ENCODE measurements around the gene PGA3.
"Not testable (repeated sequence)": the region's sequence is repeated elsewhere in the genome, so short reads cannot be mapped to it uniquely, and the experiment has no call there.

The PGA3 gene

GRCh38 chr11:61163714-61164605 lies 39.4 kb upstream of the PGA3 start:
- Histone ChIP-seq H3K27me3 (no peaks in the 10 kb centered on the region), H3K9me3 (no peaks in the 10 kb centered on the region), H3K4me1 (no peaks in the 10 kb centered on the region), H3K4me3 (ENCODE audit: low read depth, low read length) (no peak overlapping the region), H3K36me3 (no peaks in the 10 kb centered on the region)
- TF ChIP-seq CTCF (IDR thresholded peaks at IDR 0.05; ENCODE audit: low read depth, low read length) = no peak
- no peak for DNase-seq

- no peak overlapping the region for H3K4me3 ChIP-seq (ENCODE audit: low read depth, low read length)
Observed at GRCh38 chr11:61164606-61165424, 38.5 kb upstream of the PGA3 start.

GRCh38 chr11:61165785-61166184 lies 37.5 kb upstream of the PGA3 start:
- H3K27me3 ChIP-seq; H3K4me1 ChIP-seq; H3K36me3 ChIP-seq; H3K4me3 ChIP-seq (ENCODE audit: low read depth, low read length); H3K9me3 ChIP-seq; DNase-seq: not testable (repeated sequence)

More at GRCh38 chr11:61164606-61165424, 38.5 kb upstream of the PGA3 start:
- no peaks in the 10 kb centered on the region for H3K27me3 ChIP-seq
- DNase-seq = no peak
- no peak for TF ChIP-seq CTCF (IDR thresholded peaks at IDR 0.05; ENCODE audit: low read depth, low read length)
- no peaks in the 10 kb centered on the region for H3K36me3 ChIP-seq
- H3K9me3 ChIP-seq = no peaks in the 10 kb centered on the region
- H3K4me1 ChIP-seq = no peaks in the 10 kb centered on the region

GRCh38 chr11:61166331-61166730 lies 37.0 kb upstream of the PGA3 start:
- not testable (repeated sequence) for DNase-seq; H3K27me3 ChIP-seq; H3K9me3 ChIP-seq; H3K4me1 ChIP-seq; H3K36me3 ChIP-seq; H3K4me3 ChIP-seq (ENCODE audit: low read depth, low read length)

- Histone ChIP-seq H3K27me3 (no peaks in the 10 kb centered on the region), H3K4me1 (no peaks in the 10 kb centered on the region), H3K9me3 (no peaks in the 10 kb centered on the region), H3K4me3 (ENCODE audit: low read depth, low read length) (no peak overlapping the region), H3K36me3 (no peaks in the 10 kb centered on the region)
- DNase-seq = no peak
- no peak for TF ChIP-seq CTCF (IDR thresholded peaks at IDR 0.05; ENCODE audit: low read depth, low read length)
Observed at GRCh38 chr11:61168042-61168688, 35.1 kb upstream of the PGA3 start.

GRCh38 chr11:61168800-61169199 lies 34.5 kb upstream of the PGA3 start:
- TF ChIP-seq CTCF (IDR thresholded peaks at IDR 0.05; ENCODE audit: low read depth, low read length) = no peak
- Histone ChIP-seq H3K4me3 (ENCODE audit: low read depth, low read length) (no peak overlapping the region), H3K27me3 (peaks cover 2% of the 10 kb centered on the region; the same call in 1 of the 2 replicates), H3K9me3 (no peaks in the 10 kb centered on the region), H3K36me3 (no peaks in the 10 kb centered on the region), H3K4me1 (no peaks in the 10 kb centered on the region)
- DNase-seq = no peak

Data from BE2C (cell line).